HG03521 (cell line): ENCODE measurements around the gene COBLL1.

Experiments used
- ATAC-seq: cut with Tn5 transposase; IDR thresholded peaks from one replicate; pipeline ENCODE4 v1.9.1; 2021; ENCODE audit warnings: mild to moderate bottlenecking, moderate library complexity; ENCODE audit not compliant: unreplicated experiment

The COBLL1 gene

DNA sequence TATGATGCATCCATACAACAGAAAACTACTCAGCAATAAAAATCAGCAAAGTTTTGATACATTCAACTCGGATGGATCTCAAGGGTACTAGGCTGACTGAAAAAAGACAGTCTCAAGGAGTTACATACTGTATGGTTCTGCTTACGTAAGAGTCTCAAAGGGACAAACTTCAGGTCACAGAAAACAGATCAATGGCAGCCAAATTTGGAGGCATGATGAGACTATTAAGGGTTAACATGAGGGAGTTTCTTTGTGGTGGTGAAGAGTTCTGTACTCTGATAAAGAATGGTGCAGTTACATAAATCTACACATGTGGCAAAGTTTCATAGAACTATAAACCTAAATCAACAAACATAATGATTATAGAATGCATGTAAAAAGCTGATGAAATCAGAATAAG is 81.4 kb downstream of the COBLL1 start:
- no peak for ATAC-seq

DNA sequence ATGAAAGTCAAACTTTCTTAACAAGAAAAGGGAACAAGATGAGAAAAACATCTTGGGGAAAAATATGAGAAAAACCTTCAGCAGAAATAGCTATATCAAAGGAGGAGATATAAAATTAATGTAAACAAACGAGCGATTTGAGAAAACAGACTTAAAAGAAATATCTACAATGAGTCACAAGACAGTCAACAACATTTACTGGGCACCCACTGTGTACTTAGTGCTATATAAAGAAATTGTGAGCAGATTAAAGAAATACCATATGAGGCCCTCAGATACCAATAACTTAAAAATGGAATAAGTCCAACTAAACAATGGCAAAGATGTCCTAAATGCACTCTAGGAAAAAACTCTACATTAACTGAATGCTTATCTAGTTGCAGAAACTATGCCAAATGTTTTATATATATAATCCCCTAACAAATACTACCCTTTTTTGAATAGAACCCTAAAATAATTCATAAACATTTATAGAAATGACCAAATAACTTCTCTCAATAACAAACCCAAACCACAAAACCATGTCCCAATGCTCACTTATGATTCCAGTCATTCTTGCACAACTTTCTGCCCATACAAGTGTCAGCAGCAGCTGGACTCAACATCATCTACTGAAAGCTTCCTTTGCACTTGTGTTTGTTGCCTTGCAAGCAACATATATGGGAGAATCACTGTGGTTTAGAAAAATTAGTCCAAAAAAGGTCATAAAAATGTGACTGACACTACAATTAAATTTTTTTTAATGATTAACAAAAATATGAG is 83.5 kb downstream of the COBLL1 start:
- ATAC-seq = no peak

DNA sequence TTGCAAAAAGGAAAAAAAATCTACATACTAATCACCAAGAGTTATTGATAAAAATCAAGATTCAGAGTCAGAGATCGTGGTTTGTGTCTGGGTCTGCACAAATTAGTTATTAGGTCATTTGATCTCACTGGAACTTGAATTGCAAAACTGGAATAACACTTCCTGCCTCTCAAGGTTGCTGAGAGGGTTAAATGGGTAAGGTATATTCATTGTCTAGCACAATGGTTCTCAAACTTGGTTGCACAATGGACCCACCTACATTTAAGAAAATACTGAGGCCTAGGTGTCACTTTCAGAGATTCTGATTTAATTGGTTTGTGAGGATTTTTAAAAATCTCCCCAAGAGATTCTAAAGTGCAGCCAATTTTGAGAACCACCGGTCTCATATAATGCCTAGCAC is 84.8 kb downstream of the COBLL1 start:
- ATAC-seq = no peak

DNA sequence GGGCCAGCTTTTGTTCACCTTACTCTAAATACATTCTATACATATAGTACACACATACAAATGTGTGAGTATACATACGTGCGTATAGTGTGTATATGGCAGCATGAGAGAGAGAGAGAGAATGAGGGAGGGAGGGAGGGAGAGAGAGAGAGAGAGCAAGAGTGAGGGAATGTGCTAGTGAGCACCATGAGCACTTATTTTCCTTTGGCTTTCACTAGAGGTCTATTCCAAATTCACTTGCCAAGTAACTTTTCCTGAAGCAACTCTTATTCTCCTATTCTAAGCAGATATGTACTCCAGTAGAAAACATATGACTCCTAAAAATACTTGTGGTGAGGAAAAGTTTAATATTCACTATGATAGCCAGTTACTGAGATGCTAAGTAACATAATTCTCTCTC is 85.7 kb downstream of the COBLL1 start:
- no peak for ATAC-seq

DNA sequence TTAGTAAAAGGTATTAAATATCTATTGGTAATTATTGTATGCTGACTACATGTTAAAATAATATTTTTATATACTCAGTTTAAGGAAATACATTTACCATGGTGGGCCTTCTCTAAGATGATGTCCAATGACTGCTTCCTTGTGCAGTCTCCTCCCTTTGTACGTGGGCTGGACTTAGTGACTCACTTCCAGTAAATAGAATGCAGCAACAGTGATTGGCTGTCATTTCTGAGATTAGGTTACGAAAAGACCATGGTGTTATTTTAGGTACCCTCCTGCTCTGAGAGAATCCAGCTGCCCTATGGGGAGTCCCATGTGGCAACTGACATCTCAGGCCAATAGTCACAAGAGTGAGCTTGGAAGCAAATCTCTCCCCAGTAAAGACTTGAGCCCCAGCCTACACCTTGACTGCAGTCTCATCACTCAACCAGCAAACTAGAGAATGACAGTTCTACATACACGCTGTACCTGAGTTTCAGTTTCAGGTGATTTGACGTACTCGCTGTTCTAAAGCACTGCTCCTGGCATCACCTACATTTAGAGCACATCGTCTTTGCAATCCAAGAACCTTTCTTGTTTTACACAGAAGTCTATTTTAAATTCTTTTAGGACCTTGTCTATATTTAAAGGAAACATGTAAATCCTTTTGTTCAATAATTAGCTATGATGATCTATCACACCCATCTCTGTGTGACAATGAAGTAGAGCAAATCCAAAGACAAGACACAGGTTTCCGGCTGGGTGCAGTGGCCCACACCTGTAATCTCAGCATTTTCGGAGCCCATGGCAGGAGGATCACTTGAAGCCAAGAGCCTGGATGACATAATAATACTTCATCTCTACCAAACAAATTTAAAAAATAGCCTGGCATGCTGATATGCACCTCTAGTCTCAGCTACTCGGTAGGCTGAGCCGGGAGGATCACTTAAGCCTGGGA is 87.2 kb downstream of the COBLL1 start:
- ATAC-seq = peak; percentile 67

DNA sequence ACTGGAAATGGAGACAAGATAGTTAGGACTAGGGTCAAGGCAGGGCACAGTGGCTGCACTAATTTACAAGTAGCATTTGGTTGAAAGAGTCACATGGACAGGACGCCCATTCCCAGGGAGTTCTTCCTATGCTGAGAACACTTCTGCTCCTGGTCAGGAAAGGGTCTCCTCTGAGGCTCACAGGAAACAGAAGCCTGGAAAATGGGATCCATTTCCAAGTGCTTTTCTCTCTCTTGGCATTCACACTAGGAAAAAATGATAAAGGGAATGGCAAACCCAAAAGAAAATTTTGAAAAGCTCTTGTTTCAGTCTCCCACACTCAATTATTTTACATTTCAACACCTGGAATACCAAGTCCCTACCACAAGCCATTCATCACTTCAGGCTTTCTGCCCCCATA is 88.7 kb downstream of the COBLL1 start:
- ATAC-seq = no peak

DNA sequence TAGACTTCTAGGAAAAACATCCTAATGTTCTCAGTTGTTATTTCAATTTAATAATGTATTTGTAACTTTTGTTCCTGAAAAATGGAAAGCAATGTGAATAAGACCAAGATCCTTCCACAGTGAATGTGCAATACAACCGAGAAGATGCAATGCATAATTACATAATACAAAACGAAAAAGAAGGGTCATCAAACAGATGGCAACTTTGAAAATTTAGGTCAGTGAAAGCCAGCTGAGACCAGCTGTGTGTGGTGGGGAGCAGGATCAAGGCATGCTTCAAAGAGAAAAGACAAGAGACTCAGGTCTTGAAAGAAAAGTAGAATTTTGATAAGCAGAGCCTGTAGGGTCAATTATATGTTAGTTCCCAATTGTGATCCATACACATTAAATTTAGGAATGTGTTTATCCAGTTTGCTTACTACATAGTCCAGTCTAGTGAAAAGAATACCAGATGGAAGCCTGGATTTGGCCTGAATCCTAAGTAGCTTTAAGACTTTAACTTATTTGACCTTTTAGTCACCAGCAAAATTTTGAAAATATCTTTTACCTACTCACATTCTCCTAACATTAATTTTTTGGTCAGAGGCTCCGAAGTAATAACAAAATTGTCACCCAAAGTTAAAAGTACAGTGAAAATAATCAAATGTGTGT is 93.7 kb downstream of the COBLL1 start:
- no peak for ATAC-seq

DNA sequence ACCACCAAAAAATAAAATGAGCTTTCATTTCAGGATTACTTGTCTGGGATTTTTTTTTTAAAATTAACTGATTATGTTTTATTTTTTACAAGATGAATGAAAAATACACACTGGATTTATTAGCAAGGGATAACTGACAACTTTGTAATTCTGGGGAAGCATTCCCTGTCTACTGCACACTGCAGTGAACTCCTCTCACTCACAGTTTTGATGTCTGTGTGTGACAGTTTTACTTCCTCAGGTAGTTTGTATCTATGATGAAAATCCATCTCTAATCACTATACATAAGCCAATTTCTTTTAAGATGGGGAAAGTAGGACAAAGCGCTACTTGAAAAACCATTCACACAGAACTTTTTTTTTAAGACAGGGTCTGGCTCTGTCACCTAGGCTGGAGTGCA is 94.5 kb downstream of the COBLL1 start:
- ATAC-seq = no peak

DNA sequence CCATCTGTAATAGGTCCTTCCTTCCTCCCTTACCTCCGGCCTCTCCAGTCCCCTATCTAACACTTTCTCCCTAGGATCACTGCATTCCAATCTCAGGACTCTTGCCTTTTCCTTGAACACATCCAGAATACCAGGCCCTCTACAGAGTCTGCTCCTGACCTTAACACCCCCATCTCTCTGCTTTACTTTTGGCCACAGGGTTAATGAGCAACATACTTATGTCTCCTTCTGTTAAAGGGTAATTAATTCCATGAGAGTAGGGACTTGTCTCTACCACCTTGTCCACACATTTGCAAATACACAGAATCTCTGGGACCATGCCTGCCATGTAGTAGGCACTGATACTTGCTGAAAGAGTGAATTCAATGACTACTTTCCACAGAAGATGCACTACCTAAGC is 94.9 kb downstream of the COBLL1 start:
- no peak for ATAC-seq

DNA sequence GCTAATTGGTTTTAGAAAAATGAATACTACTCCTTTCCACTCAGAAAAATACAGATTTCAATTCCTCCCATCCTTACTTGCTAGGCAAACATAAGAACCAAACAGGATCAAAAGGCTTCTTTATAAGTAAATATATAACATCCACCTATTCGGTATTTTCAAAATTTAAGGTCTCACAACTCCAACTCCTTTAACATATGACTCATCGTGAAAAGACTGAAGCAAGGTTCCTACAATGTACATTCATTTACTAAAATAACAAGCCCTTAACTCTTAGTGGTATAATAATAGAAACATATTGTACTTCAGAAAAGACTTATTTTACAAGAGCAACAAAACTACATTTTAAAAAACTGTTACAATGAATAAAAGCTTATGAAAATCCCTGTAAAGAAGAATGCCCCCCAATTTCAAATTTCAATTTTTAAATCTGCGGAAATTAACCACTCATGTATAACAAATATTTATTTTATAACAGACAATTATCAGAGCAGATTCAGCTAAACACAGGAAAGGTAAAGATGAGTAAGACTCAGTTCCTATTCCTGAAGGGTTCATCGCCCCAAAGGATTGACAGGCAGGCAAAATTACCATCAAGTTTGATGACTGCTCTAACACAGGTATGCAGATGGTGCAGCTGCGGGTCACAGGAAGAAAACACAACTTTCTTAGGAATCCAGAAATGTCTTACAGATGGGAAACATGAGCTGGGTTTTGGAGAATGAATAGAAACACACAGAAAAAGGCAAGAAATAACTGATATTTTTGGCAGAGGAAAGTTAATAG is 96.4 kb downstream of the COBLL1 start:
- no peak for ATAC-seq

DNA sequence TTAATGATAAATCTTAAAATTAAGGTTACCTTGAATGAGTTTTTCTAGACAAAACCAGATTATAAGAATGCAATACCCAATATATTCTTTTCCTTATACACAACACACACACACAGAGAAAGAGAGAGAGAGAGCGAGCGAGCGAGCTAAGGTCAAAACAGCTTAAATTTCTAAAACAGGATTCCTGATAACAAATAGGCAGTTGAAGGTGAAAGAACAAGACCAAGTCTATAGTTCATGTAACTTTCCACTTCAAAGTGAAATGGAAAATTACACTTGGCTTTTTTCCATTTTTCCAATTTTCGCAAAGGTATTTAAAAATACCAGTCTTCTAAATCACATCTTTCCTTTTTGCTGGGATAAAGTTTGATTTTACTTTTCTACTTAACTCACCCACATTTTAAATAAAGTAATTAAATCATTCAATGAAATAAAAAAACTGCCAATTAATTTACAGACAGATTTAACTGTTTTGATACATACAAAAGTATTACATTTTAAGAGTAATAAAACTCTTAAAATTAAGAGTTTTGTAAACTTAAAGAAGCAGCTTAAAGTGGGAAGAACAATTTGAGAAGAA is 98.8 kb downstream of the COBLL1 start:
- no peak for ATAC-seq

DNA sequence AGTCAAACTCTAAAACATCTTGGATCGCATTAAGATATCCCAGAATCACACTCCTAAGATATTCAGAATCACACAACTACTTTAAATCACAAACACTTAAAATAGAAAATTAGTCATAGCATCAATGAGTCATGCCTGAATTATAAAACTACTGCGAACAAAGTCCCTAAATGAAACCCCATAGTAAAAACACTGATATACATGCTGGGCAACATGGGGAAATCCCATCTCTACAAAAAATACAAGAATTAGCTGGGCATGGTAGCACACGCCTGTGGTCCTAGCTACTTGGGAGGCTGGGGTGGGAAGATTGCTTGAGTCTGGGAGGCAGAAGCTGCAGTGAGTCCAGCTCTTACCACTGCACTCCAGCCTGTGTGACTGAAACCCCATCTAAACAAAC is 101.7 kb downstream of the COBLL1 start:
- no peak for ATAC-seq

DNA sequence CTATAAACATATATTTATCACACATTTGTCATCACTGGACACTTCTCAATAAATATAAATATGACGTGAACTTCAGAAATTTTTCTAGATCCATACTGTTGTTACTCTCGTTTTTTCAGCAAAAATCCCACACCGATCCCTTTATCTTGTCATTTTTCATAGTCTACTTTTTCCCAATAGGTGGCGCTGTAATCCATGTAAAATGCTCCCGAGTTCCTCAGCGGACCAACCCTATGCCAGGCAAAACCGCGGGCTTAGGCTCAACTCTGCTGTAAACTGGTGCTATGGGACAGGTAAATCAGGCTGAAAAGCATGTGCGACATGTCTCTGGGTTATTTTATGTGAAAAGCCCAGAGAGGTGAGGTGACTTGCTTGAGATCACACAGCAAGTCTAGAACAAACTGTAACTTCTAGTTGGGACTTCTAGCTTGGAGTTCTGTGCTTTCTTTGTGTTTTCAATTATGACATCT is 104.0 kb downstream of the COBLL1 start:
- ATAC-seq = no peak

DNA sequence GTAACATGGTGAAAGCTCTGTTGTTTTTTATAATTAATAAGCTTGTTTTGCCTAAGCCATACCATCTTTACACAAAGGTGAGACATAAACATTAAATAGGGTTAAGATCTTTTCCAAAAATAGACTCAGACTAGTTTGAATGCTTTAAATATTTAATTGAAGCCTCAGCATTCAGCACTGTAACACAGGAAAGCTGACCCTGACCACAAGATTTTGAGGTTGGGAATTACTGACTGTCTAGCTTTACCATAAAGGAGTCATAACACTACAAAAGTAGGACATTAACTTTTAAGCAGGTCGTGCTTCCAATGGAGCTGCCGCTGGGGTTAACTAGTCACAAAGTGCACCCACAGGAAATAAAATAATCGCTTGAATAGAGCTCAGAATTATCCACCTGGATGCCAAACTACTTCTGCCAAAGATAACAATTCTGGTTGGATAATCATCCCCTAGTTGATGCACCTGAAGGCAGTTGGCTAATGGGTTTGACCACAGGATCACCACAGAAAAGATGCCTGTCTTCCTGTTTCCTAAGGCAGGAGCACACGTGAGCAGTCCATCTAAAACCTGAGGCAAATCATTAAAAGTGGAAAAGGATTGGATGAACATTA is 106.2 kb downstream of the COBLL1 start:
- ATAC-seq = no peak

DNA sequence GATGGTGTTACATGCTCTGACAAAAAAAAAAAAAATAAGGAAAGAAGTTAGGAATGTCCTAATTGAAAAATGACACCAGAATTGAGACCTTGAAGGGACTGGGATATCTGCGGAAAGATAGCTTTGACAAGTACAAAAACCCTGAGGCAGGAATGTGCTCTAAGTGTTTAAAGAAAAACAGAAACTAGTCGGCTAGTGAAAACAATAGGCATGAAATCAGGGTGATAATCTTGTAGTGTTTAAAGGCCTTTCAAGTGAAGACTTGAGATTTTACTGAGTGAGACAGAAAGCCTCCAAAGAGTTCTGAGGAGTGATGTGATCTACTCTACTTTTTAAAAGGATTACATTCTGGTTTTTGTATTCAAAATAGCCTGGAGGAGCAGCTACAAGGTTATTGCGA is 107.4 kb downstream of the COBLL1 start:
- no peak for ATAC-seq

DNA sequence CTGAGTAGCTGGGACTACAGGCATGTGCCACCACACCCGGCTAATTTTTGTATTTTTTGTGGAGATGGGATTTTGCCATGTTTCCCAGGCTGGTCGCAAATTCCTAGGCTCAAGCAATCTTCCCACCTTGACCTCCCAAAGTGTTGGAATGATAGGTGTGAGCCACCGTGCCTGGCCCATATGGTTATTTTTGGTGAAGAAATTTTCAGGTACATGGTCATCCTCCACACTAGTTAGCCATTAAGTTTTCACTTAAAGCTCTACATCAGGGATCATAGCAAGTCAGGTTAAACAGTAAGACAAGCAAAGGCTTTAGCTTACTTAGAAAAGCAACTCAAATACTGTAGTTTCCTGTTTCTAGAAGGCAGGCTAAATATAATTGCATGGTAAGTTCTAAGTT is 116.1 kb downstream of the COBLL1 start:
- ATAC-seq = no peak

DNA sequence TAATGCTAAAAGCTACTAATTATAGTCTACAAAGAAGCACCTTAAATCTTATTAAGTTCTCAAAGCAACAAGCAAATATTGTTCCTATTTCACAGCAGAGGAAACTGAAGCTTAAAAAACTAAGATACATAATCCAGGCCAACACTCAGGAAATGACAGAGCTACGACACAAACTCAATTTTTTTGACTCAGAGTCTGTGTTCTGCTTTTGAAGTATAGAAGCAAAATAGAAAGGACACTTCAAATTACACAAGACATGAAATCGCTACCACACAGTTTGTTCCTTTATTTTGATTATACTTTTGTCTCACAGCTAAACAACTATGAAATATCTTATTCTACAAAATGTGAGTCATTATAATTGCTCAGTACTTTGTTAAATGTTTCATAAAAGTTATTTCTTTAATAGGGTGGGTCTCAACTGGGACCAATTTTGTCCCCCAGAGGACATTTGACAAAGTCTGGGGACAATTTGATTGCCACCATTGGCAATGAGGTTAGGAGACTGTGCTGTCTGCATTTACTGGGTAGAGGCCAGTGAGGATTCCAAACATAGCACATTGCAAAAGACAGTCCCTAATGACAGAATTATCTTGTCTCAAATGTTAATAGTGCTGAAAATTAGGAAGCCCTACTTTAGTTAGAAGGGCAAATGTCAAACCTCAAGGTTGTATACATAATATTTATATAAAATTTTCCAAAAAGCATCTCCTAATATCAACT is 118.8 kb downstream of the COBLL1 start:
- ATAC-seq = no peak

DNA sequence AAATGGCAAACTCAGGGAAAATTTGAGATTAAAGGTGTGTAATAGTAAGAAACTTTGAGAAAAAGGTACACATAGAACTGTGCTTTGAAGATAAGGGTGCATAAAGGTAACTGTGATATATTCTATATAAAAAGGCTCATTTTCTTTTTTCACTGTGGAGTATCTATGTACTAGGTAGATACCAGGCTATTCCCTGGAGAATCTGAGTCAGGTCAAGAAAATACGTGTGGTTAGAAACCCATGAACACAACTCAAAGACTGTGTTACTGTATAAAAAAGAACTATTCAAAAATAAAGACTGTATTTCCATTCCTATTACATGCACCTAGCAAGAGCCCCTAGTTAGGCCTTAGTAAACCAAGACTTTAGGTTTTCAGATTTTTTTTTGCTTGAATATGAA is 120.2 kb downstream of the COBLL1 start:
- ATAC-seq = no peak
